ENCODE data around the gene GPR87.

- TF ChIP-seq EZH2 (IDR thresholded peaks at IDR 0.05) (no peak), FOXP2 (optimal IDR thresholded peaks at IDR 0.05; ENCODE audit: control extremely low read depth, extremely low read length, insufficient read depth) (no peak)
Measured at GRCh38 chr3:151312972-151313371, 3.6 kb downstream of the GPR87 start.
